Endodermal cell (in vitro differentiated cells): ENCODE measurements around the gene TTC7B. TPM values are rescaled to one million over a fixed set of nuclear protein-coding genes. Genes with fewer than 3 reads are reported as not detected.

Experiments
- DNase-seq: peaks from one replicate; pipeline ENCODE4 v3.0.0-alpha.2; 2017
- H3K27ac ChIP-seq: 2 replicates; pipeline ENCODE4 v1.5.1; 2013; ENCODE audit warnings: mild to moderate bottlenecking, low read depth, low read length, moderate library complexity
- H3K27me3 ChIP-seq: 2 replicates; pipeline ENCODE4 v1.6.1; 2013; ENCODE audit warnings: mild to moderate bottlenecking, low read length, moderate library complexity; ENCODE audit not compliant: insufficient read depth, control insufficient read depth, poor library complexity, severe bottlenecking
- H3K36me3 ChIP-seq: 2 replicates; pipeline ENCODE4 v1.7.0; 2013; ENCODE audit warnings: mild to moderate bottlenecking, low read length, moderate library complexity; ENCODE audit not compliant: control insufficient read depth, insufficient read depth
- H3K4me1 ChIP-seq: one replicate; pipeline ENCODE4 v1.7.0; 2013; ENCODE audit warnings: low read length; ENCODE audit not compliant: control insufficient read depth, insufficient read depth
- H3K4me3 ChIP-seq: 2 replicates; pipeline ENCODE4 v1.5.1; 2013; ENCODE audit warnings: mild to moderate bottlenecking, low read length, moderate library complexity
- H3K9ac ChIP-seq: 2 replicates; pipeline ENCODE4 v1.6.1; 2013; ENCODE audit warnings: mild to moderate bottlenecking, low read length, moderate library complexity; ENCODE audit not compliant: poor library complexity, severe bottlenecking; ENCODE audit errors: extremely low read depth
- H3K9me3 ChIP-seq: 2 replicates; pipeline ENCODE4 v1.6.1; 2013; ENCODE audit warnings: mild to moderate bottlenecking, low read length, moderate library complexity; ENCODE audit not compliant: control insufficient read depth
- H3K27ac Mint-ChIP-seq: 2 replicates; pipeline ENCODE4 v1.8.0; 2020; ENCODE audit warnings: mixed read lengths
- H3K27me3 Mint-ChIP-seq: 2 replicates; pipeline ENCODE4 v1.8.0; 2021; ENCODE audit warnings: mild to moderate bottlenecking, mixed read lengths; ENCODE audit not compliant: insufficient read depth
- H3K36me3 Mint-ChIP-seq: 2 replicates; pipeline ENCODE4 v1.8.0; 2020; ENCODE audit warnings: low read depth, mixed read lengths
- H3K4me1 Mint-ChIP-seq: 2 replicates; pipeline ENCODE4 v1.8.0; 2020; ENCODE audit warnings: mixed read lengths
- H3K4me3 Mint-ChIP-seq: 2 replicates; pipeline ENCODE4 v1.8.0; 2020; ENCODE audit warnings: mild to moderate bottlenecking, moderate library complexity, mixed read lengths
- H3K9me3 Mint-ChIP-seq: 2 replicates; pipeline ENCODE4 v1.8.0; 2020; ENCODE audit warnings: mild to moderate bottlenecking, mixed read lengths
- CTCF ChIP-seq: fragments of 200-600 bp; sonication (generic); conservative IDR thresholded peaks from 2 replicates; pipeline ENCODE4 v1.5.0; 2021; ENCODE audit warnings: antibody characterized with exemption, mild to moderate bottlenecking
- WGBS, 2 experiments: methylation state at CpG; one replicate each; pipeline versions ENCODE4 v1.1.5 to v1.1.7; 2013; ENCODE audit warnings: missing lambda C conversion rate in 2 of 2, mixed read lengths in 1 of 2; ENCODE audit not compliant: insufficient coverage in 1 of 2, insufficient read length in 1 of 2; 5-methylcytosine and 5-hydroxymethylcytosine counted together
- total RNA-seq, 2 donors: library from RNA; stranded (reverse); fragmentation: NEBNext Ultra II Directional in 1 of 2; extraction: Animal tissue kit (Norgen Biotek cat#: 25700) in 1 of 2; gene quantifications; 2 replicates in 1 of 2; 3 replicates in 1 of 2; pipeline ENCODE4 v1.2.1, GENCODE V29; 2021

TTC7B gene
- total RNA-seq, 2 donors from 2014 or later, result 51.3 to 62.6 TPM

DNA sequence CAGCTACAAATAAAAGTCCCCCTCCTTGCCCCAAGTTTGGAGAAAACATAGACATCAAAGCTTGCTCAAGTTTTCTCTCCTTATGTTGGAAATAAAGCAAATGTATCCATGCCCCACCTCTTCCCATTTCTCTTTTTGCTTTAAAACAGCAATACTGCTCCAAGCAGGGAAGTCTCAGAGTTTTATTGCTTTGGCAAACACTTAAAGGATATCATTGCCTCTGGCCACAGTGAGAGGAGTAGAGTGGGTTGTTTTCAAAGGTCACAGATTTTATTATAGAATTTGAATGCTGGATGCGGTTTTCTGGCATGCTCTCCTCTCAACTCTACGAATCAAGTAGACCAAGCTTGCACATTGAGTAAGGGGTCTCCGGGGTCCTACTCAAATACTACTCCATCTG is 149.7 kb downstream of the TTC7B start:
- Histone ChIP-seq H3K9ac (no peak overlapping the region), H3K9me3 (peaks cover 5% of the 10 kb centered on the region), H3K27me3 (no peaks in the 10 kb centered on the region), H3K36me3 (no peaks in the 10 kb centered on the region), H3K4me1 (peaks cover 5% of the 10 kb centered on the region), H3K27ac (no peak overlapping the region), H3K4me3 (no peak overlapping the region)
- no peak for DNase-seq
- H3K36me3 Mint-ChIP-seq, result peaks cover 25% of the 10 kb centered on the region
- H3K9me3 Mint-ChIP-seq, result peaks cover 11% of the 10 kb centered on the region
- peaks cover 5% of the 10 kb centered on the region for H3K4me1 Mint-ChIP-seq
- WGBS, 2 experiments, result 90 to 94% methylated on average over 2 to 3 of the region's 3 CpGs
- no peak overlapping the region for H3K4me3 Mint-ChIP-seq
- no peak overlapping the region for H3K27ac Mint-ChIP-seq
- no peaks in the 10 kb centered on the region for H3K27me3 Mint-ChIP-seq
- TF ChIP-seq CTCF, result no peak

DNA sequence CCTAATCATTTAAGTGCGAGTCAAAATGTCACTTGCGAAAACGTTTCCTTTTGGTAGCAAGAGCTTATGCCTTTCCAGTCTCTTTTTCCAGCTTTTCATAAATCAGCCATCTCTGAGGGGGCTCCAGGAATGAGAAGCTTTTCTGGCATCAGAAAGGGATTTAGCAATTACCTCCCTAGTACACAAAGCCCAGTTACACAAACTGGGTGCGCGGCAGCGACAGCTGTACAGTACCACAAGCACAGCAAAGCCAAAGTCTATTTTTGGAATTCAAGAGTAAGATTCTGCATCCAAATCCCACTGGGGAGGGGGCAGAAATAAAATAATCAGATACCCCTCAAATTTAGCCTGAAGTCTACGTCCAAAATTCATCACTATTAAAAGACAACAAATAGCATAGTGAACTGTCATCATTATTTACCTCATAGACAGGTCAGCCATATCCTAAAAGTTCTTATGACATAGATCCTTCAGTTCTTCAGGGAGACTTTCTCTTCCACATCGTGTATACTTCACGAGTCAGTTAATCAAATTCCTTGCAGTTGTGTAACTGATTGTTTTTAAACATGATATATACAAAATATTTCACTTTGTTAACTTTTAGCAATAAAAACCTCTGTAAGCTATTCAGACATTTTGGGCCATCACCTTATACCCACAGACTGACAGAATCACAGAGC is 150.8 kb downstream of the TTC7B start:
- Histone ChIP-seq H3K4me3 (no peak overlapping the region), H3K9ac (no peak overlapping the region), H3K4me1 (peaks cover 5% of the 10 kb centered on the region), H3K27ac (no peak overlapping the region), H3K27me3 (no peaks in the 10 kb centered on the region), H3K36me3 (no peaks in the 10 kb centered on the region), H3K9me3 (peaks cover 5% of the 10 kb centered on the region)
- Mint-ChIP-seq H3K27me3 (no peaks in the 10 kb centered on the region), H3K27ac (no peak overlapping the region), H3K4me1 (peaks cover 11% of the 10 kb centered on the region), H3K9me3 (peaks cover 11% of the 10 kb centered on the region), H3K36me3 (peaks cover 25% of the 10 kb centered on the region), H3K4me3 (no peak overlapping the region)
- TF ChIP-seq CTCF, result no peak
- WGBS, 2 experiments, result 93 to 98% methylated on average over 4 to 9 of the region's 9 CpGs
- DNase-seq, result no peak

DNA sequence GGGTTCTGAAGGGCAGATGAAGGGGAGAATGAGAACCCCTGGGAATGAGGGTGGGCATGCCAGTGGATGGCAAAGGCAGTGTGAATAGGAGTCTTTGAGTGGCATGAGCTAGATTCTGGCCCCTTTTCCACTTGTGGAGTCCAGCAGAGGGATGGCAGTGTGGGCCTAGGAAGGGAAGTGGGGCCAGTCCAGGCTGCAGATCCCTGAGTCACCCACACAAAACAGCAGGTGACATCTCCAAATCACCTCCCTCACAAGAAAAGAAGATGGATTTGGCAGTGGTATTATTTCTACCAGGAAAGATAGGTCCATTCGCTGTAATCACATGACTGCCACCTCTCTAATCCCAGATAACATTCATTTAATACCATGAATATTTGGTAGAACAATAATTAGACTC is 151.3 kb downstream of the TTC7B start:
- Histone ChIP-seq H3K27ac (no peak overlapping the region), H3K4me1 (peaks cover 5% of the 10 kb centered on the region), H3K27me3 (no peaks in the 10 kb centered on the region), H3K4me3 (no peak overlapping the region), H3K36me3 (no peaks in the 10 kb centered on the region), H3K9me3 (peaks cover 3% of the 10 kb centered on the region), H3K9ac (no peak overlapping the region)
- H3K4me3 Mint-ChIP-seq, result no peak overlapping the region
- no CpG with 5 or more reads among the region's 1 CpG for WGBS, 2 experiments
- H3K27ac Mint-ChIP-seq, result peak overlapping the region; percentile 17
- H3K4me1 Mint-ChIP-seq, result peaks cover 12% of the 10 kb centered on the region
- no peak for DNase-seq
- no peaks in the 10 kb centered on the region for H3K27me3 Mint-ChIP-seq
- H3K36me3 Mint-ChIP-seq, result peaks cover 21% of the 10 kb centered on the region
- no peak for TF ChIP-seq CTCF
- peaks cover 10% of the 10 kb centered on the region for H3K9me3 Mint-ChIP-seq
